Ureter (tissue), 1 donor: ENCODE measurements around the gene CRLF3. TPM values are rescaled to one million over a fixed set of nuclear protein-coding genes. Genes with fewer than 3 reads are reported as not detected.
"Not testable (repeated sequence)": the region's sequence is repeated elsewhere in the genome, so short reads cannot be mapped to it uniquely, and the experiment has no call there.

Experiments used
- DNase-seq: peaks from one replicate; pipeline ENCODE4 v3.0.0-alpha.2; 2020; ENCODE audit warnings: low spot score
- total RNA-seq: library from RNA; stranded (reverse); gene quantifications from one replicate; pipeline ENCODE4 v1.2.4, GENCODE V29; 2023
- donor health status: DM: yes; HTN: yes; CAD: no.

CRLF3 gene
- total RNA-seq, 1 donor from 2014 or later: 14.4 TPM

DNA sequence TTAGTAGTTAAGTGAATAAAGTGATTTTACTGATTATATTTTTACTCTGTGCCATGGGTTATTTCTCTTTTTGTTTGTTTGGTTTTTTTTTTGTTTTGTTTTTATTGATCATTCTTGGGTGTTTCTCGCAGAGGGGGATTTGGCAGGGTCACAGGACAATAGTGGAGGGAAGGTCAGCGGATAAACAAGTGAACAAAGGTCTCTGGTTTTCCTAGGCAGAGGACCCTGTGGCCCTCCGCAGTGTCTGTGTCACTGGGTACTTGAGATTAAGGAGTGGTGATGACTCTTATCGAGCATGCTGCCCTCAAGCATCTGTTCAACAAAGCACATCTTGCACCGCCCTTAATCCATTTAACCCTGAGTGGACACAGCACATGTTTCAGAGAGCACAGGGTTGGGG, 88.8 kb downstream of the CRLF3 start:
- DNase-seq: not testable (repeated sequence)

DNA sequence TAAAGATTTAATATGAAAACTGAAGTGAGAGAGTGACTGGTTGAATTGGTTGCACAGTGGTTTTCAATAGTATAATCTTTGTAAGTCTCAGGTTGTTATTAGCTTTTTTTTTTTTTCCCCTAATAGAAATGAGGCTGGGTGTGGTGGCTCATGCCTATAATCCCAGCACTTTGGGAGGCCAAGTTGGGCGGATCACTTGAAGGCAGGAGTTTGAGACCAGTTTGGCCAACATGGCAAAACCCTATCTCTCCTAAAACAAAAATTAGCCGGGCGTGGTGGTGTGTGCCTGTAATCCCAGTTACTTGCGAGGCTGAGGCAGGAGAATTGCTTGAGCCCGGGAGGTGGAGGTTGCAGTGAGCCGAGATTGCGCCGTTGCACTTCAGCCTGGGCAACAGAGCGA, 89.3 kb downstream of the CRLF3 start:
- DNase-seq: not testable (repeated sequence)

DNA sequence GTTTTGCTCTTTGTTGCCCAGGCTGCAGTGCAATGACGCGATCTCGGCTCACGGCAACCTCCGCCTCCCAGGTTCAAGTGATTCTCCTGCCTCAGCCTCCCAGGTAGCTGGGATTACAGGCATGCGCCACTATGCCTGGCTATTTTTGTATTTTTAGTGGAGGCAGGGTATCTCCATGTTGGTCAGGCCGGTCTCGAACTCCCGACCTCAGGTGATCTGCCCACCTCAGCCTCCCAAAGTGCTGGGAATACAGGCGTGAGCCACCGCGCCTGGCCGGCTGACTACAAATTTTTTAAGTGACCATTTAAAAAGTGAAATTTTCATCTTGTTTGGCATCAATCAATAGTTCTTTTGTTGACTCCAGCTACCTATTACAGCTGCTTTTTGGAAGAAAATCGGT, 90.3 kb downstream of the CRLF3 start:
- DNase-seq: not testable (repeated sequence)

Other genes with a start within 250 kb of the CRLF3 start
- 3.0 TPM for gene ATAD5, start 7.3 kb upstream of the CRLF3 start, total RNA-seq
- gene TEFM, start 81.5 kb upstream of the CRLF3 start, total RNA-seq: 18.2 TPM
- 8.5 TPM for gene ADAP2, start 97.3 kb upstream of the CRLF3 start, total RNA-seq
- 22.3 TPM for gene RNF135, start 146.3 kb upstream of the CRLF3 start, total RNA-seq